Measurements from ENCODE around the gene ABCB9.
"Not testable (repeated sequence)": the region's sequence is repeated elsewhere in the genome, so short reads cannot be mapped to it uniquely, and the experiment has no call there.

Gene ABCB9

DNA sequence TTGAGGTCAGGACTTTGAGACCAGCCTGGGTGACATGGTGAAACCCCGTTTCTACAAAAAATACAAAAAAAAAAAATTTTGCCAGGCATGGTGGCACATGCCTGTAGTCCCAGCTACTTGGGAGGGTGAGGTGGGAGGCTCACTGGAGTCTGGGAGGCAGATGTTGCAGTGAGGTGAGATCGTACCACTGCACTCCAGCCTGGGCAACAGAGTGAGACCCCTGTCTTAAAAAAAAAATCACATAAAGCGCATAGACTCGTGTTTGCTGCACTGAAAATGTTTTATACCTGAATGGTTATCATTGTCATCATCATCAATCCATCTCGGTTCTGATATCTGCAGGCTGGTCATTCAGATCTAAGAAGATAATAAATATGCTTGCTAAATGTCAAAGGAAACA lies 45.6 kb downstream of the ABCB9 start:
- no peak for ATAC-seq
- TF ChIP-seq, protein P1, sequence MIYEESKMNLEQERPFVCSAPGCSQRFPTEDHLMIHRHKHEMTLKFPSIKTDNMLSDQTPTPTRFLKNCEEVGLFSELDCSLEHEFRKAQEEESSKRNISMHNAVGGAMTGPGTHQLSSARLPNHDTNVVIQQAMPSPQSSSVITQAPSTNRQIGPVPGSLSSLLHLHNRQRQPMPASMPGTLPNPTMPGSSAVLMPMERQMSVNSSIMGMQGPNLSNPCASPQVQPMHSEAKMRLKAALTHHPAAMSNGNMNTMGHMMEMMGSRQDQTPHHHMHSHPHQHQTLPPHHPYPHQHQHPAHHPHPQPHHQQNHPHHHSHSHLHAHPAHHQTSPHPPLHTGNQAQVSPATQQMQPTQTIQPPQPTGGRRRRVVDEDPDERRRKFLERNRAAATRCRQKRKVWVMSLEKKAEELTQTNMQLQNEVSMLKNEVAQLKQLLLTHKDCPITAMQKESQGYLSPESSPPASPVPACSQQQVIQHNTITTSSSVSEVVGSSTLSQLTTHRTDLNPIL (CRISPR knock-in tag; IDR thresholded peaks at IDR 0.05; ENCODE audit: low read depth) = no peak
- TF ChIP-seq BACH2 (CRISPR knock-in tag; IDR thresholded peaks at IDR 0.05; ENCODE audit: borderline replicate concordance) (no peak), SNAI2 (CRISPR knock-in tag; IDR thresholded peaks at IDR 0.05) (no peak), OSR1 (CRISPR knock-in tag; IDR thresholded peaks at IDR 0.05) (no peak), RARB (CRISPR knock-in tag; IDR thresholded peaks at IDR 0.05) (no peak), ISL1 (CRISPR knock-in tag; IDR thresholded peaks at IDR 0.05) (no peak), ESRRG (CRISPR knock-in tag; IDR thresholded peaks at IDR 0.05) (no peak)
- TF ChIP-seq, protein P2, sequence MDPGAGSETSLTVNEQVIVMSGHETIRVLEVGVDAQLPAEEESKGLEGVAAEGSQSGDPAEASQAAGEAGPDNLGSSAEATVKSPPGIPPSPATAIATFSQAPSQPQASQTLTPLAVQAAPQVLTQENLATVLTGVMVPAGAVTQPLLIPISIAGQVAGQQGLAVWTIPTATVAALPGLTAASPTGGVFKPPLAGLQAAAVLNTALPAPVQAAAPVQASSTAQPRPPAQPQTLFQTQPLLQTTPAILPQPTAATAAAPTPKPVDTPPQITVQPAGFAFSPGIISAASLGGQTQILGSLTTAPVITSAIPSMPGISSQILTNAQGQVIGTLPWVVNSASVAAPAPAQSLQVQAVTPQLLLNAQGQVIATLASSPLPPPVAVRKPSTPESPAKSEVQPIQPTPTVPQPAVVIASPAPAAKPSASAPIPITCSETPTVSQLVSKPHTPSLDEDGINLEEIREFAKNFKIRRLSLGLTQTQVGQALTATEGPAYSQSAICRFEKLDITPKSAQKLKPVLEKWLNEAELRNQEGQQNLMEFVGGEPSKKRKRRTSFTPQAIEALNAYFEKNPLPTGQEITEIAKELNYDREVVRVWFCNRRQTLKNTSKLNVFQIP (CRISPR knock-in tag; IDR thresholded peaks at IDR 0.05; ENCODE audit: borderline replicate concordance, low read depth) = no peak
- TF ChIP-seq, protein P3, sequence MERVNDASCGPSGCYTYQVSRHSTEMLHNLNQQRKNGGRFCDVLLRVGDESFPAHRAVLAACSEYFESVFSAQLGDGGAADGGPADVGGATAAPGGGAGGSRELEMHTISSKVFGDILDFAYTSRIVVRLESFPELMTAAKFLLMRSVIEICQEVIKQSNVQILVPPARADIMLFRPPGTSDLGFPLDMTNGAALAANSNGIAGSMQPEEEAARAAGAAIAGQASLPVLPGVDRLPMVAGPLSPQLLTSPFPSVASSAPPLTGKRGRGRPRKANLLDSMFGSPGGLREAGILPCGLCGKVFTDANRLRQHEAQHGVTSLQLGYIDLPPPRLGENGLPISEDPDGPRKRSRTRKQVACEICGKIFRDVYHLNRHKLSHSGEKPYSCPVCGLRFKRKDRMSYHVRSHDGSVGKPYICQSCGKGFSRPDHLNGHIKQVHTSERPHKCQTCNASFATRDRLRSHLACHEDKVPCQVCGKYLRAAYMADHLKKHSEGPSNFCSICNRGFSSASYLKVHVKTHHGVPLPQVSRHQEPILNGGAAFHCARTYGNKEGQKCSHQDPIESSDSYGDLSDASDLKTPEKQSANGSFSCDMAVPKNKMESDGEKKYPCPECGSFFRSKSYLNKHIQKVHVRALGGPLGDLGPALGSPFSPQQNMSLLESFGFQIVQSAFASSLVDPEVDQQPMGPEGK (CRISPR knock-in tag; IDR thresholded peaks at IDR 0.05; ENCODE audit: borderline replicate concordance) = no peak

DNA sequence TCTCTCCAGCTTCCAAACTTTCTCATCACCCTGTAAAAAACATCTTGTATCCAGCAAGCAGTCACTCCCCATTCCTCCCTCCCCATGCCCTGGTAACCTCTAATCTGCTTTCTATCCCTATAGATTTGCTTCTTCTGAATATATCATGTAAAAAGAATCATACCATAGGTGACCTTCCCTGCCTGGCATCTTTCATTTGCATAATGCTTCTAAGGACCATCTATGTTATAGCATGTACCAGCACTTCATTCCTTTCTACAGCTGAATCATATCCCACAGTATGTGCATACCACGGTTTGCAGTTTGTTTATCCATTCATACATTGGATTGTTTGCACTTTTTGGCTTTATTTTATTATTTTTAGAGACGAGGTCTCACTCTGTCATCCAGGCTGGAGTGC lies 47.4 kb downstream of the ABCB9 start:
- ATAC-seq = no peak
- TF ChIP-seq GLIS3 (CRISPR knock-in tag; IDR thresholded peaks at IDR 0.05) (no peak), ISL1 (CRISPR knock-in tag; IDR thresholded peaks at IDR 0.05) (no peak), TOX (CRISPR knock-in tag; IDR thresholded peaks at IDR 0.05; ENCODE audit: borderline replicate concordance) (no peak), ZNF565 (CRISPR knock-in tag; conservative IDR thresholded peaks at IDR 0.05; ENCODE audit: low read depth) (no peak), ESRRG (CRISPR knock-in tag; IDR thresholded peaks at IDR 0.05) (no peak), CSDC2 (CRISPR knock-in tag; IDR thresholded peaks at IDR 0.05) (no peak), RARB (CRISPR knock-in tag; IDR thresholded peaks at IDR 0.05) (no peak)
- TF ChIP-seq, protein P3 (CRISPR knock-in tag; IDR thresholded peaks at IDR 0.05; ENCODE audit: borderline replicate concordance) = no peak
- TF ChIP-seq, protein P1 (CRISPR knock-in tag; IDR thresholded peaks at IDR 0.05; ENCODE audit: low read depth) = no peak

DNA sequence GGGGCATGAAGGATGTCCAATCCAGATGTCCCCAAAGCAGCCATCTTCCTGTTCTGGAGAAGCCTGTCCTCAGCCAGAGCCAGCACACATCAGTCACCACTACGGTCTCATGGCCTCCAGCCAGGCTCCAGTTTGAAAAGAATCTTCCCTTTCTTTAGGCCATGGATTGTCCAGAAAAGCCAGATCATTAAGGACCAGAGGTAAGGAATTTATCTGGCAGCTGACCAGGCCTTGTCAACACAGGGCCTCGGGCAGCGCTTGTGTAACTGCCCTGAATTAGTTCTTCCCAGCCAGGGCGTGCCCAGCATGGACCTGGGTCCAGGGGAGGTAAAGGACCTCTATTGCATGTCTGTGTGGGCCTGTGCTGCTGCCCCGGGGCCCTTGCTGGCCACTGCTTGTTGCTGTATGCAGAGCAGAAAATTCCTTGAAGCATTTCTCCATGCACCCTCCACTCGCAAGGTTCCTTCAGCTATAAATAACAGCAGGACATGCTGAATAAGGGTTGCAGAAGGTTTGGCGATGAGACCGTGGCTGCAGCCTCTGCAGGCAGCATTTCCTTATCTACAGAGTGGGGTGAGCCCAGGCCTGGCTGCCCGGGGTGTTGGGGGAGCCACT lies 48.6 kb downstream of the ABCB9 start:
- peak; percentile 60 for ATAC-seq
- TF ChIP-seq SNAI2 (CRISPR knock-in tag; IDR thresholded peaks at IDR 0.05) (no peak), ISL1 (CRISPR knock-in tag; IDR thresholded peaks at IDR 0.05) (0 out of 2 replicates have a peak, but pooled peaks have one; percentile 13), OSR1 (CRISPR knock-in tag; IDR thresholded peaks at IDR 0.05) (no peak)

DNA sequence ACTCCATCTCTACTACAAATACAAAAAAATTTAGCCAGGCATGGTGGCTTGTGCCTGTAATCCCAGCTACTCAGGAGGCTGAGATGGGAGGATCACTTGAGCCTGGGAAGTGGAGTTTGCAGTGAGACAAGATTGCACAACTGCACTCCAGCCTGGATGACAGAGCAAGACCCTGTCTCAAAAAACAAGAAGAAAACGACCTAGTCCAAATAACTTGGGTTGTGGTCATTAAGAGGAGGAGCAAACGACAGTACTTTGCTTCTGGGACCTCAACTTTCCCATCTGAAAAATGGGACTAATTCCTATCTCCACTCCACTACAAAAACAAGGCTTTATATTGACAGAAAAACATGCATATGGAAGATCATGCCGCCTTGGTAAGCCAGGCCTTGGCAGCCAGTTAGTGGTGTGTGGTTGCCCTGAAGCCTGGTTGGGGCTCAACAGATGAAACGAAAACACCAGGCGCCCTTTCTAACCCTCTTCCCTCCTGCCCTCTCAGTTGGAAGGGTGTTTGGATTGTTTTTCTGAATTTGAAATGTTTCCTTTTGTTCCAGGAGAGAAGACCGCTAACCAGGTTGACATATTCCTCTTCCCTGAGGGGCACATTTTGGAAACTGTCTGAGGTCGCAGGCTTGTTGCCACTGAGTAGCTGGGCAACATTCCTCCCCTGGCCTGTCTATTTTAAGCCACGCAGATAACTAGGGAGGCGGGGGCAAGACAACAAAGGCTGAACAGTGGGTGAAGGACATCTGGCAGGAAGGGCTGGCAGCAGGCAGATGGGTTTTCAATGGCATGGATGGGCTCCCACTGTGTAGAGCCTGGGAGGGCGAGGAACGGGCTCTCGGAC lies 56.6 kb downstream of the ABCB9 start:
- TF ChIP-seq ZC3H10 (CRISPR knock-in tag; IDR thresholded peaks at IDR 0.05) (no peak), GLIS3 (CRISPR knock-in tag; IDR thresholded peaks at IDR 0.05) (no peak), RARB (CRISPR knock-in tag; IDR thresholded peaks at IDR 0.05) (no peak), ISL1 (CRISPR knock-in tag; IDR thresholded peaks at IDR 0.05) (no peak)
- ATAC-seq = peak; percentile 45; the same call in 2 of the 3 replicates

DNA sequence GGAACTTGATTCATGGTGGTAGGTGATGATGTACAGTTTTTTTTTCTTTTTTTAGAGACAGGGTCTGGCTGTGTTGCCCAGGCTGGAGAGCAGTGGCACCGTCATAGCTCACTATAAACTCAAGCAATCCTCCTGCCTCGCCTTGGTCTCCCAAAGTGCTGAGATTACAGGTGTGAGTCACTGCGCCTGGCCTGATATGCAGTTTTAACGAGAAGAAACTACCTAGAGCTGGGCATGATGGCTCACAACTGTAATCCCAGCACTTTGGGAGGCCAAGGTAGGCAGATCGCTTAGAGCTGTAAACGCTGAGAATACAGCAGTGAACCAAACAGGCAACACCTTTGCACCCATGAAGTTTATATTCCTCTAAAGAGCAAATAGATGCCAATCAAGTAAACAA lies 57.3 kb downstream of the ABCB9 start:
- no peak for TF ChIP-seq GLIS3 (CRISPR knock-in tag; IDR thresholded peaks at IDR 0.05)
- TF ChIP-seq, protein P2 (CRISPR knock-in tag; IDR thresholded peaks at IDR 0.05; ENCODE audit: borderline replicate concordance, low read depth) = no peak
- no peak for TF ChIP-seq SNAI2 (CRISPR knock-in tag; IDR thresholded peaks at IDR 0.05)
- TF ChIP-seq TCF4 (CRISPR knock-in tag; IDR thresholded peaks at IDR 0.05; ENCODE audit: borderline replicate concordance) = no peak
- TF ChIP-seq ESRRG (CRISPR knock-in tag; IDR thresholded peaks at IDR 0.05) = no peak
- TF ChIP-seq ARNTL (CRISPR knock-in tag; IDR thresholded peaks at IDR 0.05; ENCODE audit: borderline replicate concordance, low read depth) = no peak
- no peak for TF ChIP-seq RARB (CRISPR knock-in tag; IDR thresholded peaks at IDR 0.05)
- TF ChIP-seq ZNF8 (CRISPR knock-in tag; IDR thresholded peaks at IDR 0.05) = no peak
- TF ChIP-seq BACH2 (CRISPR knock-in tag; IDR thresholded peaks at IDR 0.05; ENCODE audit: borderline replicate concordance) = no peak
- no peak for TF ChIP-seq ZFP30 (CRISPR knock-in tag; IDR thresholded peaks at IDR 0.05)
- TF ChIP-seq, protein P1 (CRISPR knock-in tag; IDR thresholded peaks at IDR 0.05; ENCODE audit: low read depth) = no peak
- no peak for ATAC-seq

DNA sequence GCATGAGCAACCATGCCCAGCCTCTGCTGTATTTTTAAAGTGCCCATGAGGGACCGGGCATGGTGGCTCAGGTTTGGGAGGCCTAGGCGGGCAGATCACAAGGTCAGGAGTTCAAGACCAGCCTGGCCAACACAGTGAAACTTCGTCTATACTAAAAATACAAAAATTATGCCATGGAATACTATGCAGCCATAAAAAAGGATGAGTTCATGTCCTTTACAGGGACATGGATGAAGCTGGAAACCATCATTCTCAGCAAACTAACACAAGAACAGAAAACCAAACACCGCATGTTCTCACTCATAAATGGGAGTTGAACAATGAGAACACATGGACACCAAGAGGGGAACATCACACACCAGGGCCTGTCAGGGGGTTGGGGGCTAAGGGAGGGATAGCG lies 61.0 kb downstream of the ABCB9 start:
- not testable (repeated sequence) for ATAC-seq

Measured in SK-N-SH treated with all-trans-retinoic acid at 6 μM for 48 hours (cell line).